Activated naive CD8-positive, alpha-beta T cell (primary cell): ENCODE measurements around the gene TRPC1.
"Not testable (repeated sequence)": the region's sequence is repeated elsewhere in the genome, so short reads cannot be mapped to it uniquely, and the experiment has no call there.

Source experiments
- H3K27ac Mint-ChIP-seq: one replicate; pipeline ENCODE4 v1.8.0; 2021; ENCODE audit warnings: mixed read lengths
- H3K27me3 Mint-ChIP-seq: one replicate; pipeline ENCODE4 v1.8.0; 2021; ENCODE audit warnings: mixed read lengths
- H3K36me3 Mint-ChIP-seq: one replicate; pipeline ENCODE4 v1.8.0; 2021; ENCODE audit warnings: mixed read lengths
- H3K4me1 Mint-ChIP-seq: one replicate; pipeline ENCODE4 v1.8.0; 2021; ENCODE audit warnings: low read depth, mixed read lengths
- H3K4me3 Mint-ChIP-seq: one replicate; pipeline ENCODE4 v1.8.0; 2021; ENCODE audit warnings: mild to moderate bottlenecking, mixed read lengths
- H3K9me3 Mint-ChIP-seq: one replicate; pipeline ENCODE4 v1.8.0; 2021; ENCODE audit warnings: low read depth, mixed read lengths

The TRPC1 gene

GRCh38 chr3:142726017-142726416, 2.2 kb downstream of the TRPC1 start:
- Mint-ChIP-seq H3K27me3 (peaks cover 8% of the 10 kb centered on the region), H3K36me3 (no peaks in the 10 kb centered on the region), H3K27ac (no peak overlapping the region), H3K4me1 (peaks cover 12% of the 10 kb centered on the region), H3K9me3 (no peaks in the 10 kb centered on the region), H3K4me3 (no peak overlapping the region)

GRCh38 chr3:142732066-142732465, 8.2 kb downstream of the TRPC1 start:
- H3K4me3 Mint-ChIP-seq, result no peak overlapping the region
- H3K27me3 Mint-ChIP-seq, result no peaks in the 10 kb centered on the region
- no peak overlapping the region for H3K27ac Mint-ChIP-seq
- no peaks in the 10 kb centered on the region for H3K4me1 Mint-ChIP-seq
- H3K36me3 Mint-ChIP-seq, result peaks cover 2% of the 10 kb centered on the region
- H3K9me3 Mint-ChIP-seq, result no peaks in the 10 kb centered on the region

GRCh38 chr3:142734834-142735233, 11.0 kb downstream of the TRPC1 start:
- H3K36me3 Mint-ChIP-seq, result peaks cover 2% of the 10 kb centered on the region
- no peaks in the 10 kb centered on the region for H3K27me3 Mint-ChIP-seq
- no peak overlapping the region for H3K4me3 Mint-ChIP-seq
- no peaks in the 10 kb centered on the region for H3K9me3 Mint-ChIP-seq
- H3K4me1 Mint-ChIP-seq, result no peaks in the 10 kb centered on the region
- no peak overlapping the region for H3K27ac Mint-ChIP-seq

GRCh38 chr3:142735462-142735861, 11.6 kb downstream of the TRPC1 start:
- no peak overlapping the region for H3K4me3 Mint-ChIP-seq
- no peaks in the 10 kb centered on the region for H3K27me3 Mint-ChIP-seq
- H3K36me3 Mint-ChIP-seq, result peaks cover 2% of the 10 kb centered on the region

GRCh38 chr3:142738396-142738795, 14.6 kb downstream of the TRPC1 start:
- Mint-ChIP-seq H3K4me1 (no peaks in the 10 kb centered on the region), H3K4me3 (no peak overlapping the region), H3K36me3 (peaks cover 2% of the 10 kb centered on the region), H3K27me3 (no peaks in the 10 kb centered on the region), H3K9me3 (no peaks in the 10 kb centered on the region), H3K27ac (no peak overlapping the region)

More at GRCh38 chr3:142735462-142735861, 11.6 kb downstream of the TRPC1 start:
- Mint-ChIP-seq H3K27ac (no peak overlapping the region), H3K9me3 (no peaks in the 10 kb centered on the region), H3K4me1 (no peaks in the 10 kb centered on the region)

GRCh38 chr3:142746646-142747045, 22.8 kb downstream of the TRPC1 start:
- H3K9me3 Mint-ChIP-seq, result no peaks in the 10 kb centered on the region
- H3K4me3 Mint-ChIP-seq, result no peak overlapping the region
- H3K4me1 Mint-ChIP-seq, result no peaks in the 10 kb centered on the region

GRCh38 chr3:142750531-142750930, 26.7 kb downstream of the TRPC1 start:
- not testable (repeated sequence) for H3K27me3 Mint-ChIP-seq, H3K9me3 Mint-ChIP-seq, H3K4me1 Mint-ChIP-seq, H3K27ac Mint-ChIP-seq, H3K4me3 Mint-ChIP-seq, H3K36me3 Mint-ChIP-seq

More at GRCh38 chr3:142746646-142747045, 22.8 kb downstream of the TRPC1 start:
- peaks cover 1% of the 10 kb centered on the region for H3K27me3 Mint-ChIP-seq
- H3K27ac Mint-ChIP-seq, result no peak overlapping the region
- H3K36me3 Mint-ChIP-seq, result peaks cover 8% of the 10 kb centered on the region

GRCh38 chr3:142752605-142753004, 28.8 kb downstream of the TRPC1 start:
- H3K4me3 Mint-ChIP-seq, H3K27me3 Mint-ChIP-seq: not testable (repeated sequence)

GRCh38 chr3:142754494-142754893, 30.7 kb downstream of the TRPC1 start:
- H3K27me3 Mint-ChIP-seq, result no peaks in the 10 kb centered on the region
- no peaks in the 10 kb centered on the region for H3K4me1 Mint-ChIP-seq
- peaks cover 6% of the 10 kb centered on the region for H3K36me3 Mint-ChIP-seq
- no peak overlapping the region for H3K4me3 Mint-ChIP-seq
- no peak overlapping the region for H3K27ac Mint-ChIP-seq
- H3K9me3 Mint-ChIP-seq, result no peaks in the 10 kb centered on the region

More at GRCh38 chr3:142752605-142753004, 28.8 kb downstream of the TRPC1 start:
- not testable (repeated sequence) for H3K4me1 Mint-ChIP-seq, H3K36me3 Mint-ChIP-seq, H3K9me3 Mint-ChIP-seq, H3K27ac Mint-ChIP-seq

- Mint-ChIP-seq H3K27ac (no peak overlapping the region), H3K9me3 (peaks cover 14% of the 10 kb centered on the region), H3K27me3 (no peaks in the 10 kb centered on the region), H3K4me3 (no peak overlapping the region), H3K4me1 (no peaks in the 10 kb centered on the region), H3K36me3 (peaks cover 34% of the 10 kb centered on the region)
Measured at GRCh38 chr3:142768338-142768737, 44.5 kb downstream of the TRPC1 start.

- Mint-ChIP-seq H3K9me3 (peaks cover 4% of the 10 kb centered on the region), H3K4me3 (no peak overlapping the region), H3K36me3 (peaks cover 12% of the 10 kb centered on the region), H3K27me3 (no peaks in the 10 kb centered on the region), H3K27ac (no peak overlapping the region), H3K4me1 (no peaks in the 10 kb centered on the region)
Measured at GRCh38 chr3:142777927-142778326, 54.1 kb downstream of the TRPC1 start.

- H3K4me1 Mint-ChIP-seq, result no peaks in the 10 kb centered on the region
- peaks cover 14% of the 10 kb centered on the region for H3K36me3 Mint-ChIP-seq
- no peak overlapping the region for H3K27ac Mint-ChIP-seq
- peaks cover 4% of the 10 kb centered on the region for H3K9me3 Mint-ChIP-seq
- no peak overlapping the region for H3K4me3 Mint-ChIP-seq
- no peaks in the 10 kb centered on the region for H3K27me3 Mint-ChIP-seq
Measured at GRCh38 chr3:142778541-142778940, 54.7 kb downstream of the TRPC1 start.

- Mint-ChIP-seq H3K9me3 (peaks cover 4% of the 10 kb centered on the region), H3K27ac (no peak overlapping the region), H3K4me1 (no peaks in the 10 kb centered on the region), H3K36me3 (peaks cover 16% of the 10 kb centered on the region), H3K27me3 (no peaks in the 10 kb centered on the region), H3K4me3 (no peak overlapping the region)
Measured at GRCh38 chr3:142779591-142779990, 55.8 kb downstream of the TRPC1 start.

GRCh38 chr3:142782616-142783015, 58.8 kb downstream of the TRPC1 start:
- Mint-ChIP-seq H3K9me3 (peaks cover 4% of the 10 kb centered on the region), H3K4me3 (no peak overlapping the region), H3K27ac (no peak overlapping the region), H3K27me3 (no peaks in the 10 kb centered on the region), H3K36me3 (peaks cover 18% of the 10 kb centered on the region), H3K4me1 (no peaks in the 10 kb centered on the region)

GRCh38 chr3:142784228-142784627, 60.4 kb downstream of the TRPC1 start:
- no peaks in the 10 kb centered on the region for H3K4me1 Mint-ChIP-seq
- H3K4me3 Mint-ChIP-seq, result no peak overlapping the region
- no peaks in the 10 kb centered on the region for H3K27me3 Mint-ChIP-seq

GRCh38 chr3:142785996-142786395, 62.2 kb downstream of the TRPC1 start:
- Mint-ChIP-seq H3K27ac (no peak overlapping the region), H3K9me3 (peaks cover 4% of the 10 kb centered on the region), H3K4me3 (no peak overlapping the region), H3K4me1 (no peaks in the 10 kb centered on the region), H3K27me3 (no peaks in the 10 kb centered on the region), H3K36me3 (peaks cover 17% of the 10 kb centered on the region)

More at GRCh38 chr3:142784228-142784627, 60.4 kb downstream of the TRPC1 start:
- peaks cover 17% of the 10 kb centered on the region for H3K36me3 Mint-ChIP-seq
- H3K27ac Mint-ChIP-seq, result no peak overlapping the region
- peaks cover 4% of the 10 kb centered on the region for H3K9me3 Mint-ChIP-seq
